Prostate gland (tissue), 2 donors: ENCODE data around the gene IER2. TPM values are rescaled to one million over a fixed set of nuclear protein-coding genes. Genes with fewer than 3 reads are reported as not detected.

Source experiments
- DNase-seq: peaks from one replicate; pipeline ENCODE4 v3.0.0-alpha.2; 2019; ENCODE audit warnings: low spot score
- H3K27ac ChIP-seq, 2 donors: fragments of 200-600 bp; sonication (generic); 2 replicates each; pipeline ENCODE4 v1.5.1; 2017 to 2019
- H3K27me3 ChIP-seq: fragments of 200-600 bp; sonication (generic); replicated peaks from 2 replicates; pipeline ENCODE4 v1.5.1; 2019; ENCODE audit not compliant: insufficient read depth
- H3K36me3 ChIP-seq, 2 donors: fragments of 200-600 bp; sonication (generic); 1 replicate in 1 of 2; 2 replicates in 1 of 2; pipeline versions ENCODE4 v1.5.1 to v1.8.1; 2017 to 2019
- H3K4me1 ChIP-seq: fragments of 200-600 bp; sonication (generic); replicated peaks from 2 replicates; pipeline ENCODE4 v1.5.1; 2019
- H3K4me3 ChIP-seq, 2 donors: fragments of 200-600 bp; sonication (generic); 2 replicates each; pipeline ENCODE4 v1.5.1; 2017 to 2019
- H3K9me3 ChIP-seq: fragments of 200-600 bp; sonication (generic); 2 replicates; pipeline ENCODE4 v1.5.1; 2017
- CTCF ChIP-seq, 4 experiments: fragments of 200-600 bp in 2 of 4; fragments of 450-650 bp in 2 of 4; sonication (generic) in 2 of 4; IDR thresholded peaks; 1 replicate in 3 of 4; 2 replicates in 1 of 4; pipeline ENCODE4 v1.5.1; 2016 to 2019; ENCODE audit warnings: antibody characterized with exemption in 4 of 4, mild to moderate bottlenecking in 2 of 4, moderate library complexity in 2 of 4
- POLR2A ChIP-seq: fragments of 450-650 bp; IDR thresholded peaks from one replicate; pipeline ENCODE4 v1.6.1; 2016; ENCODE audit warnings: antibody characterized with exemption, mild to moderate bottlenecking
- POLR2AphosphoS5 ChIP-seq: sonication (generic); formaldehyde crosslinking; IDR thresholded peaks from one replicate; pipeline ENCODE4 v1.6.1; 2017; ENCODE audit warnings: antibody characterized with exemption
- WGBS: methylation state at CpG from one replicate; pipeline ENCODE4 v1.1.5; 2018; 5-methylcytosine and 5-hydroxymethylcytosine counted together
- intact Hi-C: fragments of 100-400 bp; cut with DNase I; formaldehyde crosslinking; loops from one replicate; pipeline ENCODE4 v1.14.2; 2022
- total RNA-seq, 2 donors: library from RNA; depleted of rRNA; stranded (reverse); fragments of >200 nt; gene quantifications; one replicate each; pipeline ENCODE4 v1.1.0, GENCODE V29; 2016

Gene IER2
- total RNA-seq, 2 donors from 2014 or later, result 34.7 to 75.7 TPM

GRCh38 chr19:13120031-13120430 is 30.2 kb upstream of the IER2 start:
- WGBS, result 66% methylated on average over 9 of the region's 9 CpGs
- TF ChIP-seq POLR2AphosphoS5 (no peak), POLR2A (no peak), CTCF (IDR thresholded peaks at IDR 0.05) (no peak)
- no peaks in the 10 kb centered on the region for H3K9me3 ChIP-seq
- H3K4me1 ChIP-seq, result peaks cover 11% of the 10 kb centered on the region
- no peak overlapping the region for H3K27ac ChIP-seq
- no peak for DNase-seq
- H3K4me3 ChIP-seq, result no peak overlapping the region
- intact Hi-C loops, result no loop called here
- no peaks in the 10 kb centered on the region for H3K27me3 ChIP-seq
- H3K36me3 ChIP-seq, result no peaks in the 10 kb centered on the region

DNA sequence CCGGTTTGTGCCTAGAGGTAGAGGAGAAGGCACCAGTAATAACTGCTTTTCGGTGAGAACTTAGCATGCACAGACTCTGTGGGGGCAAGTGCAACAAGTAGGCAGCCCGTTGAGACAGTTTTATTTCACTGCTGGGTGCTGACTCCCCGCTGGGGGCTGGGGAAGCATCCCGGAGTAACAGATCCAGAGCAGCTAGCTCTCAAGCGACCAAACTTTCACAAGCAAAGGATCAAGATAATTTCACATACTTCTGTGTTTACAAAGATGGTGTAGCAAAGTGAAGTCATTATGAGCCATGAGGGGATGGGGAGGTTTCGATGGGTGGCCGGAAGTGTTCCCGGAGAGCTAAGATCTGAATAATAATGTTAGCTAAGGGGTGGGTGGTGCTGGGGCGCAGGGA is 29.4 kb upstream of the IER2 start:
- no peak overlapping the region for H3K27ac ChIP-seq
- H3K4me3 ChIP-seq, result no peak overlapping the region
- intact Hi-C loops, result no loop called here
- 66% methylated on average over 10 of the region's 10 CpGs for WGBS
- DNase-seq, result no peak
- no peaks in the 10 kb centered on the region for H3K9me3 ChIP-seq
- H3K4me1 ChIP-seq, result peaks cover 3% of the 10 kb centered on the region
- TF ChIP-seq POLR2A (no peak), CTCF (IDR thresholded peaks at IDR 0.05) (no peak), POLR2AphosphoS5 (no peak)
- H3K36me3 ChIP-seq, result no peaks in the 10 kb centered on the region
- H3K27me3 ChIP-seq, result no peaks in the 10 kb centered on the region

DNA sequence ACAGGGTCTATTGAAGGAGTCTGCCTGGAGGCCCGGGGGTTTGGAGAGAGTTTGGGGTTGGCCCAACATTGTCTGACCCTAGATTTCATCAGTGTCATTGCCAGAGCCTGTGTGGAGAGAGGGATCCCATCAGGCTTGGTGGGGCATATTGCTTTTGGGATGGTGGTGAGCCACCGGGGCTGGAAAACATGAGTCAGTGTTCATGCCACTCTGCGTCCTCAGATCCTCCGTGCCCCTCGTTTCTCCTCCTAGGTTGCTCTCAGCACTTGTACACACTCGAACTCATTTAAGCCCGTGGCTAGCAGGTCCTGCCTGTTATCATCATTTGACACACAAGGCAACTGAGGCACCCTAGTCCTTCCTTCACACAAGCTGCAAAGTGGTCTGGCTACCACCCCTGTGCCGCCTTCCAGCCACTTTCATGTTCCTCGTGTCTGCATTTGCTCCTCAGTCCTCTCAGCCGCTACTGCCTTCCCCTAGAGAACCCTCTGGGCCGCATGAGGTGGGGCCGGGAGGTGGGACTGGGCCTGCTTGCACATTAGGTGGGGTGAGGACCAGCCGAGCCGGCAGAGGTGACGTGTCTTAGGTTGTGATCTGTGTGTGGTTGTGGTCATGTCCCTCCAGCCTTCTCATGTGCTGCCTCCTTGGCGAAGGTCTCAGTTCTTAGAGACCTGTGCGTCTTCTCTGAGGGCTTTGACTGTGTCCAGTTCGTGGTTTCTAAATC is 28.5 kb upstream of the IER2 start:
- WGBS, result 85% methylated on average over 18 of the region's 18 CpGs
- Histone ChIP-seq H3K9me3 (no peaks in the 10 kb centered on the region), H3K36me3 (no peaks in the 10 kb centered on the region), H3K27me3 (no peaks in the 10 kb centered on the region), H3K27ac (no peak overlapping the region), H3K4me3 (no peak overlapping the region), H3K4me1 (no peaks in the 10 kb centered on the region)
- intact Hi-C loops, result no loop called here
- TF ChIP-seq CTCF (IDR thresholded peaks at IDR 0.05), result no peak
- no peak for TF ChIP-seq POLR2A
- no peak for TF ChIP-seq POLR2AphosphoS5
- no peak for DNase-seq

- H3K27ac ChIP-seq, result no peak overlapping the region
- H3K9me3 ChIP-seq, result no peaks in the 10 kb centered on the region
- no peaks in the 10 kb centered on the region for H3K4me1 ChIP-seq
- no peaks in the 10 kb centered on the region for H3K27me3 ChIP-seq
- TF ChIP-seq CTCF (IDR thresholded peaks at IDR 0.05) (no peak), POLR2AphosphoS5 (no peak), POLR2A (no peak)
- WGBS, result 88% methylated on average over 13 of the region's 13 CpGs
- DNase-seq, result no peak
- intact Hi-C loops, result no loop called here
- no peak overlapping the region for H3K4me3 ChIP-seq
- H3K36me3 ChIP-seq, result no peaks in the 10 kb centered on the region
Measured at GRCh38 chr19:13122275-13122878, 27.8 kb upstream of the IER2 start.
